Colonic mucosa (tissue), 4 donors: ENCODE results near the gene LTBP4. TPM values are rescaled to one million over a fixed set of nuclear protein-coding genes. Genes with fewer than 3 reads are reported as not detected.

ENCODE experiments used
- DNase-seq: peaks from one replicate; pipeline ENCODE4 v3.0.0-alpha.2; 2020
- H3K27ac ChIP-seq: fragments of 200-600 bp; one replicate; pipeline ENCODE4 v1.8.0; 2021
- H3K27me3 ChIP-seq: fragments of 200-600 bp; one replicate; pipeline ENCODE4 v1.8.0; 2021
- H3K36me3 ChIP-seq: fragments of 200-600 bp; one replicate; pipeline ENCODE4 v1.8.0; 2021
- H3K4me1 ChIP-seq: fragments of 200-600 bp; one replicate; pipeline ENCODE4 v1.8.0; 2021; ENCODE audit warnings: mild to moderate bottlenecking
- H3K4me3 ChIP-seq: fragments of 200-600 bp; one replicate; pipeline ENCODE4 v1.8.0; 2021
- H3K9ac ChIP-seq, 2 donors: one replicate each; pipeline ENCODE4 v1.7.0; 2013; ENCODE audit warnings: control low read depth in 2 of 2, low read depth in 2 of 2, low read length in 2 of 2
- H3K9me3 ChIP-seq: fragments of 200-600 bp; one replicate; pipeline ENCODE4 v1.8.0; 2021
- intact Hi-C: fragments of 100-400 bp; cut with DNase I; formaldehyde crosslinking; loops from one replicate; pipeline ENCODE4 v1.14.1; 2022
- total RNA-seq, 2 donors: library from RNA; stranded (reverse); fragmentation: NEBNext Ultra II Directional in 1 of 2; extraction: Animal tissue kit (Norgen Biotek cat#: 25700) in 1 of 2; gene quantifications; one replicate each; pipeline ENCODE4 v1.2.1, GENCODE V29; 2021
- TF ChIP-seq, protein P1 (sequence below): fragments of 200-600 bp; IDR thresholded peaks from one replicate; pipeline ENCODE4 v1.8.0; 2022; ENCODE audit warnings: antibody characterized with exemption, mild to moderate bottlenecking
- donor health status: healthy.
- donor health status: DM: no; HTN: no; CAD: no.
- donor health status: DM: no; HTN: no; CAD: no.

The LTBP4 gene
- total RNA-seq, 2 donors from 2014 or later, result 143 to 231 TPM

DNA sequence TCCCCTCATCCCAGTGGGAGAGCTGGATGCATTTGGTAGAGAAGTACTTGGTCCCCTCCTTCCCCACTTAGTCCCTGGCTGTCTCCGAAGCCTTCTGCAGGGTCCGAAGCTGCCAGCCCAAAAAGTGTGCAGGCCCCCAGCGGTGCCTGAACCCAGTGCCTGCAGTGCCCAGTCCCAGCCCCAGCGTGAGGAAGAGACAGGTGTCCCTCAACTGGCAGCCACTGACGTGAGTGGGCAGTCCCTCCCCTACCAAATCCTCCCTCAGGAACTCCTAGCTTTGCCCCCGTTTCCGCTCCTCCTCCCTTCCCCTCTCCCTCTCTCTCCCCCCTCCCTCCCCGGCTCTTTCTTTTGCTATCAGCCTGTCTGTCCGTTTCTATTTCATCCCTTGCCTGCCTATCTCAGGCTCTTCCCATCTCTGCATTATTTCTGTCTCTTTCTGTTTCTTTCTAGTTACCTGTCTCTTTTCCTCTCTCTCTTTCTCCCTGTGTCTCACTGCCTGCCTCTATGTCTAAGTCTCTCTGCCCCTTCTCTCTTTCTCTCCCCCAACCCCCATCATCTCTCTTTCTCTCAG lies 1.8 kb upstream of the LTBP4 start:
- intact Hi-C loops, result loop anchor here (5.0 kb wide), 2 partner anchors 52 to 72 kb away; no protein-coding TSS in a partner anchor
- Histone ChIP-seq H3K4me1 (peaks cover 27% of the 10 kb centered on the region), H3K4me3 (no peak overlapping the region), H3K9me3 (no peaks in the 10 kb centered on the region), H3K36me3 (no peaks in the 10 kb centered on the region), H3K27me3 (peaks cover 41% of the 10 kb centered on the region), H3K9ac (peak overlapping the region; percentile 20 to 40), H3K27ac (peak overlapping the region; percentile 24)
- TF ChIP-seq, protein P1, sequence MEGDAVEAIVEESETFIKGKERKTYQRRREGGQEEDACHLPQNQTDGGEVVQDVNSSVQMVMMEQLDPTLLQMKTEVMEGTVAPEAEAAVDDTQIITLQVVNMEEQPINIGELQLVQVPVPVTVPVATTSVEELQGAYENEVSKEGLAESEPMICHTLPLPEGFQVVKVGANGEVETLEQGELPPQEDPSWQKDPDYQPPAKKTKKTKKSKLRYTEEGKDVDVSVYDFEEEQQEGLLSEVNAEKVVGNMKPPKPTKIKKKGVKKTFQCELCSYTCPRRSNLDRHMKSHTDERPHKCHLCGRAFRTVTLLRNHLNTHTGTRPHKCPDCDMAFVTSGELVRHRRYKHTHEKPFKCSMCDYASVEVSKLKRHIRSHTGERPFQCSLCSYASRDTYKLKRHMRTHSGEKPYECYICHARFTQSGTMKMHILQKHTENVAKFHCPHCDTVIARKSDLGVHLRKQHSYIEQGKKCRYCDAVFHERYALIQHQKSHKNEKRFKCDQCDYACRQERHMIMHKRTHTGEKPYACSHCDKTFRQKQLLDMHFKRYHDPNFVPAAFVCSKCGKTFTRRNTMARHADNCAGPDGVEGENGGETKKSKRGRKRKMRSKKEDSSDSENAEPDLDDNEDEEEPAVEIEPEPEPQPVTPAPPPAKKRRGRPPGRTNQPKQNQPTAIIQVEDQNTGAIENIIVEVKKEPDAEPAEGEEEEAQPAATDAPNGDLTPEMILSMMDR, result no peak
- no peak for DNase-seq

DNA sequence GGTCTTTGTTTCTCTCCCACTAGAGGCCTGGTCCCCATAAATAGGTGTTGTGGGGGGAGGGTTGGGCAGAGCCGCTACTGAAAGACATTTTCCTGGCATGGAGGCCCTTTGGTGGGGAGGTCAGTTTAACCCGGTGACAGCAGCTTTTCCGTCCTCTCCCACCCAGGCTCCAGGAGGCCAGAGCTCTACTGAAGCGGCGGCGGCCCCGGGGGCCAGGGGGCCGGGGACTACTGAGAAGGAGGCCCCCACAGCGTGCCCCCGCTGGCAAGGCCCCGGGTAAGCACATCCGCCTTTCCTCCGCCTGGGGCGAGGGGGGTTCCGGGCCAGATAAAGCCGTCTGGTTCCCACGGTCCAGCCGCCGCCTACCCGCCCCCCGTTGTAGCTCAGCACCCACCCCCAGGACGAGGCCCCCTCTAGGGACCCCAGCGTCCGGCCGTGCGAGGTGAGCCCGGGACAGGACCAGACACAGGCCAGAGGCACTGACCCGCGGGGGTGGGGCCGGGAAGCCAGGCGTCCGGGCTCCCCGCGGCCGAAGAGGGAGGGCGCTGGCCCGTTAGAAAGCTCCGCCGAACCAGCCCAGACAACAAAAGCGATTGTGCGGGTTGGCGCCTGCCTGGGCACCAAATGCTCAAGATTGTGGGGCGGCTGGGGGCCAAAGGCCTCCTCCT lies 1.1 kb upstream of the LTBP4 start:
- Histone ChIP-seq H3K4me3 (no peak overlapping the region), H3K36me3 (no peaks in the 10 kb centered on the region), H3K9me3 (no peaks in the 10 kb centered on the region), H3K27ac (peak overlapping the region; percentile 24), H3K27me3 (peaks cover 41% of the 10 kb centered on the region), H3K4me1 (peaks cover 33% of the 10 kb centered on the region), H3K9ac (peak overlapping the region; percentile 40 to 47)
- no peak for DNase-seq
- TF ChIP-seq, protein P1, result no peak
- intact Hi-C loops, result loop anchor here (5.0 kb wide), 2 partner anchors 53 to 73 kb away; no protein-coding TSS in a partner anchor

DNA sequence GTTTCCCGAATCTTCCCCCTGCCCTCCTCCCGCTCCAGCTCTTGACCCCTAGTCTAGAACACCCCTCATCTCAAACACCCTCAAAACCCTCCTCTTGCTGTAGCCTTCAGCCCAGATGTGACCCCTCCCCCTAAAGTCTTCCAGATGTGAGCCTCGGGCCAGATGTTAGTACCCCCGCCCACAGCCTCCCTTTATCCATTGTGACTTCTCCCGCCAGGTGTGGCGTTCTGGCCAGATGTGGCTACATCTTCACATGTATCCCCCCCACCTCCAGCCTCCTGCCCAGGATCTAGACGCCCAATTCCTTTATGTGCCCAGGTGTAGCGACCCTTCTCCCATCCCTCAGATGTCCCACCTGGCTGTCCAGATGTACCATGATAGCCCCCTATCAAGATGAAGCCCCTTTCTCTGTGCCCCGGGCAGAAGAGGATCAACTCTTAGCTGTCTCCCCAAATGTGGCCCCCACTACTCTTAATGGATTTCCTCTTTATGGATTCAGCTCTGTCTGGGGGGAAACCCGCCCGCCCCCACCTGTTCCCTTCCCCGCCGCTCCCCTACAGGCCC lies 517 bp upstream of the LTBP4 start:
- Histone ChIP-seq H3K4me1 (peaks cover 34% of the 10 kb centered on the region), H3K36me3 (no peaks in the 10 kb centered on the region), H3K27ac (no peak overlapping the region), H3K9ac (peak overlapping the region; percentile 32 to 47), H3K9me3 (no peaks in the 10 kb centered on the region), H3K27me3 (peaks cover 41% of the 10 kb centered on the region), H3K4me3 (no peak overlapping the region)
- DNase-seq, result no peak
- intact Hi-C loops, result no loop called here
- TF ChIP-seq, protein P1, result no peak

DNA sequence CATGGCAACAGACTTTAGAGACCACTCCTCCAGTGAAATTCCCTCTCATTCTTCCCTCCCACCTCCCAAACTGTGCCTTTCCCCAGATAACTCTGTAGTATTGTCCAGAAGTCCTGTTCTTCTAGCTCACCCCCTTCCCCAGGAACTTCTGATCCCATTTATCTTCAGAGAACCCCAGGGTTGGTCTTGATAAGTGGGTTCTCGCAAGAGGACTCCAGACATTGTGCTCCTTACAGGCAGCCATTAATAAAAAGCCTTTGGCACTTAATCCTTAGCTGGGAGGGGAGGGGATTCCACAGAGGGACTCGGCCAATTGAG lies 1.9 kb downstream of the LTBP4 start:
- peak overlapping the region; percentile 59 to 81 for H3K9ac ChIP-seq
- no peaks in the 10 kb centered on the region for H3K9me3 ChIP-seq
- DNase-seq, result no peak
- peak overlapping the region; percentile 99 for H3K27ac ChIP-seq
- peaks cover 42% of the 10 kb centered on the region for H3K4me1 ChIP-seq
- TF ChIP-seq, protein P1, result no peak
- no peaks in the 10 kb centered on the region for H3K36me3 ChIP-seq
- intact Hi-C loops, result no loop called here
- H3K27me3 ChIP-seq, result peaks cover 25% of the 10 kb centered on the region
- peak overlapping the region; percentile 23 for H3K4me3 ChIP-seq

DNA sequence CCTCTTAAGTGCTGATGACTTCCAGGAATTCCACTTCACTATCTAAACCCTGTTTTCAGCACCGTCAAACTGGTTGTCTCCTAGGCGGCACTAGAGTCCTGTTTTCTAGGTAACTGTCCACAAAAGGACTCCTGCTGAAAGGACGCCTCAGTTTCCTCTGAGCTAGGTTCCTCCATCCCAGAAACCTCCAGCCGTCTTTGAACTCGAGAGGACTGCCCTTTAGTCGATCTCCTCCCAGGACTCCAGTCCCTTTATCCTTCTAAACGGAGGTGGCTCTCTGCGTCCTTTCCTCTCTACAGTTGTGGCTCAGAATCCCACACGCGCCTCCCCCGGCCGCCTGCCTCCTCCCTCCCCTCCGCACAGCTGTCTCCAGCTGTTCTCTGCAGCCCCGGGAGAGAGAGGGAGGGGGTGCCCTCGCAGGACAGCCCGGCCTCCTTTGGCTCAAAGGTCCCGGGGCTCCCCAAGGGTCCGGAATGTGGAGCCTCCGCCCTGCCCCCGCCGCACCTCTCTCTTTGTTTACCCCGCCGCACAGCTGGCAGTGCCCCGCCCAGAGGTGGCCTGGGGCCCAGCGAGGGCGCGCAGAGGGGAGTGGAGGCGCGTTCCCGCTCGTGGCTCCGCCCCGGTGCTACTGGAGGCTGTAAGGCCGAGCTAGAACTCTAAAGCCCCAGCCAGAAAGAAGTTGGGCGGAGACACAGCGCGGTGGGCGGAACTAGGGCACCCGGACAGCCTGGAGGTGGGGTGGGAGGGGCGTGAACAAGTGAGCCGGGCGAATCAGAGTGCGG lies 2.4 kb downstream of the LTBP4 start:
- H3K4me3 ChIP-seq, result peak overlapping the region; percentile 23
- peak overlapping the region; percentile 33 to 83 for H3K9ac ChIP-seq
- H3K9me3 ChIP-seq, result no peaks in the 10 kb centered on the region
- TF ChIP-seq, protein P1, result no peak
- intact Hi-C loops, result no loop called here
- DNase-seq, result peak; percentile 100
- no peaks in the 10 kb centered on the region for H3K36me3 ChIP-seq
- peaks cover 20% of the 10 kb centered on the region for H3K27me3 ChIP-seq
- peaks cover 42% of the 10 kb centered on the region for H3K4me1 ChIP-seq
- peak overlapping the region; percentile 99 for H3K27ac ChIP-seq
